Common myeloid progenitor, CD34-positive (primary cell): Measurements from ENCODE around the gene SYS1.

Experiments used
- CTCF ChIA-PET: fragments of 350-600 bp; sonication (Branson Sonifier 250); formaldehyde crosslinking; loops from one replicate; lab custom pipeline; 2021; ENCODE audit warnings: antibody characterized with exemption; lab: Charles Lee
- POLR2A ChIA-PET: fragments of 350-600 bp; sonication (Branson Sonifier 250); formaldehyde crosslinking; loops from one replicate; lab custom pipeline; 2021; ENCODE audit warnings: antibody characterized with exemption; lab: Charles Lee
- DNase-seq, 3 donors: peaks; one replicate each; pipeline versions ENCODE4 v3.0.0 to v3.0.0-alpha.2; 2013
- H3K27ac ChIP-seq, 2 experiments: 1 replicate in 1 of 2; 2 replicates in 1 of 2; pipeline ENCODE4 v1.7.0; 2013; ENCODE audit warnings: inconsistent platforms in 2 of 2, low read length in 2 of 2, mild to moderate bottlenecking in 2 of 2, low read depth in 1 of 2, moderate library complexity in 1 of 2; ENCODE audit not compliant: severe bottlenecking in 2 of 2, insufficient read depth in 1 of 2, poor library complexity in 1 of 2
- H3K27me3 ChIP-seq, 5 experiments: replicated peaks in 2 of 5; 1 replicate in 3 of 5; 2 replicates in 2 of 5; pipeline versions ENCODE4 v1.6.1 to v1.7.0; 2013; ENCODE audit warnings: low read length in 4 of 5, mild to moderate bottlenecking in 2 of 5, moderate library complexity in 2 of 5, inconsistent platforms in 1 of 5; ENCODE audit not compliant: insufficient read depth in 5 of 5, control insufficient read depth in 4 of 5
- H3K36me3 ChIP-seq, 4 experiments: 1 replicate in 2 of 4; 2 replicates in 2 of 4; pipeline versions ENCODE4 v1.6.1 to v1.7.0; 2013; ENCODE audit warnings: low read length in 3 of 4, control low read depth in 1 of 4, mild to moderate bottlenecking in 1 of 4; ENCODE audit not compliant: control insufficient read depth in 4 of 4, insufficient read depth in 4 of 4
- H3K4me1 ChIP-seq, 4 experiments: 1 replicate in 3 of 4; 2 replicates in 1 of 4; pipeline versions ENCODE4 v1.6.1 to v1.7.1; 2013; ENCODE audit warnings: low read length in 3 of 4, mild to moderate bottlenecking in 3 of 4, control low read depth in 1 of 4, inconsistent platforms in 1 of 4, moderate library complexity in 1 of 4; ENCODE audit not compliant: control insufficient read depth in 4 of 4, insufficient read depth in 4 of 4; ENCODE audit errors: control extremely low read depth in 1 of 4
- H3K4me3 ChIP-seq, 7 experiments: 1 replicate in 4 of 7; 2 replicates in 3 of 7; pipeline versions ENCODE4 v1.5.1 to v1.7.0; 2013; ENCODE audit warnings: mild to moderate bottlenecking in 7 of 7, low read length in 6 of 7, moderate library complexity in 6 of 7, inconsistent platforms in 2 of 7, low read depth in 2 of 7, control low read depth in 1 of 7; ENCODE audit not compliant: insufficient read depth in 4 of 7, control insufficient read depth in 1 of 7; ENCODE audit errors: extremely low read depth in 1 of 7
- H3K9me3 ChIP-seq, 5 experiments: 1 replicate in 4 of 5; 2 replicates in 1 of 5; pipeline versions ENCODE4 v1.6.1 to v1.7.1; 2013; ENCODE audit warnings: low read length in 4 of 5, mild to moderate bottlenecking in 2 of 5, inconsistent platforms in 1 of 5, low read depth in 1 of 5, moderate library complexity in 1 of 5; ENCODE audit not compliant: control insufficient read depth in 4 of 5, insufficient read depth in 2 of 5; ENCODE audit errors: control extremely low read depth in 1 of 5
- WGBS: methylation state at CpG from one replicate; pipeline ENCODE4 v1.1.5; 2013; ENCODE audit not compliant: insufficient coverage; 5-methylcytosine and 5-hydroxymethylcytosine counted together

The SYS1 gene

DNA sequence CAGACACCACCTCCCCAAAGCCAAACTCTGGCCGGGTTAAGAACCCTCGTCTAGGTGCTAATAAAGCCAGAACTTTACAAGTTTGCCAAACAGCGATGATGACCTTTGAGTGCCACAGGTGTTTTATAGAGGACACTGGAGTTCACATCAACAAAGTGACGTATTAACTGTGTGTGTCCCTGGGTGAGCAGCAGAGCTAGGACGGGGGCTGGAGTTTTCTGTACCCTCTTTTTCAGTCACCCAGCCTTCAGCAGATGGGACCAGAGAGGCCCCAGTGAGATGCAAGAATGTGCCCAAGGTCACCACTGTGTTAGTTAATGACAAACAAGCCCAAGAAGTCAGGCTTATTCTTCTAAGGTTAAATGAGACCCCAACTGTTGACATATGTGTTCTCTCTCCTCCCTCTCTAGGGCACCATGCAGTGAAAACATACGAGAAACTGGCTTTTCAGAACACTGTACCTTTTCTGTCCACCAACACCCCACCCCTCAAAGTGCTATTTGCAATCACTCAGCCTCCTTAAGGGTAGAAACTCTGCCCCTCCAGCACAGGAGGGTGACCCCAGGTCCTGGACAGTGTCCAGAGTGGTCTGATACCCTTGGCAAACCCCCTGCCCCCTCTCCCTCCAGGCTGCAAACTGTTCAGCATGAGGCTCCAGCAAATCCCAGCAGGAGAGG lies 20.0 kb upstream of the SYS1 start:
- CTCF ChIA-PET = interaction anchor here (0.9 kb wide), 1 partner anchor 12 kb away, joined by 3 read pairs; no protein-coding TSS in a partner anchor
- no peak overlapping the region for H3K27ac ChIP-seq
- H3K4me1 ChIP-seq = peaks cover 0 to 46% (median 33%) of the 10 kb centered on the region in 4 experiments

DNA sequence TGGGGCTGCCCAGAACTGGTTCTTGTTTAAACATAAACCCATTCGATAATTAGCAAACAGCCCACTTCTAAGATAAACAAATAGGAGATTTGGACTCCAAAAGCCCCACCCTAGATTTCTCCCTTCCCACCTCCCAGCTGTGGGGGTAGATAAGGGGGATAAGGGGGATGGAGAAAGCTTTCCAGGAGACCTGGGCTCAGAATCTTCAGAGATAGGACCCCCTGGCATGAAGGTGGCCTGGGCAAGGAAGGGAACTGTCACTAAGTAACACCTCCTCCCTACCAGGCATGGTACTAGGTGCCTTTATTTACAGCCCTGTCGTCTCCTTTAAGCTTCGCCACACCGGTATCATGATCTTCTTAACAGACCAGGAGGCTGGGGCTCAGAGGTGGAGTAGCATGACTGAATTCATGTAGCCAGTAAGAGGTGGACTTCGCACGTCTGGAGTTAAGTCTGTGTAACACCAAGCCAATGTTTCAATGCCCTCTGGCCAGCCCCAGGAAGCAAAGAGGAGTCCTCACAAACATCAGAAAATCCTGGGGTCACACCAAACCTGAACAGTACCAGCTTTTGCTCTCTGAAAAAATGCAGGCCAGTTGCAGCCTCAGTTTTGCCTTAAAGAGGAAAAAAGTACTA lies 19.3 kb upstream of the SYS1 start:
- Histone ChIP-seq H3K36me3 (peaks cover 0 to 2% (median 0%) of the 10 kb centered on the region in 4 experiments), H3K4me1 (peaks cover 0 to 47% (median 34%) of the 10 kb centered on the region in 4 experiments), H3K9me3 (no peaks in the 10 kb centered on the region), H3K27ac (no peak overlapping the region), H3K4me3 (no peak overlapping the region), H3K27me3 (peaks cover 0 to 7% (median 0%) of the 10 kb centered on the region in 5 experiments)
- 100% methylated on average over 4 of the region's 6 CpGs for WGBS
- ChIA-PET POLR2A (no interaction called here), CTCF (interaction anchor here (0.9 to 1.8 kb wide), 4 partner anchors 9 to 25 kb away, joined by 3 to 7 read pairs (median 4); no protein-coding TSS in a partner anchor)
- DNase-seq = no peak

More for the DNA sequence above, 20.0 kb upstream of the SYS1 start:
- no peaks in the 10 kb centered on the region for H3K9me3 ChIP-seq
- H3K36me3 ChIP-seq = peaks cover 0 to 2% (median 0%) of the 10 kb centered on the region in 4 experiments
- POLR2A ChIA-PET = no interaction called here
- H3K4me3 ChIP-seq = no peak overlapping the region
- WGBS = 90% methylated on average over 6 of the region's 6 CpGs
- DNase-seq = no peak
- H3K27me3 ChIP-seq = peaks cover 0 to 7% (median 0%) of the 10 kb centered on the region in 5 experiments

DNA sequence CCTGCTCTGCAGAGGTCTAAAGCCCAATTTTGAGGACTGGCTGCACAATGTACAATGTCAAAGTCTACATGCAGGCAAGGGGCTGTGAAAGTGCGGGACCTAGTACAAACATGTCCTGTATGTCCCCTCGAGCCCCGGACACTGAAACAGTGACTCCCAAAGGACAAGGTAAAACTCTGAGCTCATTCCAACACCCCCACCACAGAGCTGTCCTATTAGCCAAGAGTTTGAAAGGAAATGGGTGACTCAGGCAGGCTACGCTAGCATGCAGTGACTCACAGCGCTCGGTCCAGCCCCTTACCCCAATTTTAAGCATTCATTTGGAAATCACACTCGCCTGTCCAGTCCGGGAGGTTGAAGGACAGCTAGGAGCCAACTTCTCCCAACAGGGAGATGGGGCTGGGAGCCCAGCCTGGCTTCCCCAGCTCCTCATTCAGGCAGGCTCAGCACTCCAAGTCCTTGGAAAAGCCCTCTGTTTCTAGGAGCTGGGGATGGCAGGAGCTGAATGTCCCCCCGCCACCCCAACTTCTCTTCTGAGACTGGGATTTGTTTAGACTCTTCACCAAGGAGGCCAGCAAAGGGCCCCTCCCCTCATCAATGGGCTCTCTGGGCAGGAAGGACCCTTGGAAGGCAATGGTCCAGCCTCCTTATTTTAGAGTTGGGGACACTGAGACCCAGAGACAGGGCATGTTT lies 18.6 kb upstream of the SYS1 start:
- 93% methylated on average over 6 of the region's 9 CpGs for WGBS
- DNase-seq = peak in 2 of 3 donors; percentile 66 to 72
- CTCF ChIA-PET = interaction anchor here (0.6 to 1.8 kb wide), 6 partner anchors 9 to 25 kb away, joined by 3 to 7 read pairs (median 3); no protein-coding TSS in a partner anchor
- Histone ChIP-seq H3K9me3 (no peaks in the 10 kb centered on the region), H3K36me3 (peaks cover 0 to 2% (median 0%) of the 10 kb centered on the region in 4 experiments), H3K4me3 (no peak overlapping the region), H3K27me3 (peaks cover 0 to 7% (median 0%) of the 10 kb centered on the region in 5 experiments), H3K4me1 (peaks cover 0 to 47% (median 34%) of the 10 kb centered on the region in 4 experiments), H3K27ac (no peak overlapping the region)
- POLR2A ChIA-PET = no interaction called here

DNA sequence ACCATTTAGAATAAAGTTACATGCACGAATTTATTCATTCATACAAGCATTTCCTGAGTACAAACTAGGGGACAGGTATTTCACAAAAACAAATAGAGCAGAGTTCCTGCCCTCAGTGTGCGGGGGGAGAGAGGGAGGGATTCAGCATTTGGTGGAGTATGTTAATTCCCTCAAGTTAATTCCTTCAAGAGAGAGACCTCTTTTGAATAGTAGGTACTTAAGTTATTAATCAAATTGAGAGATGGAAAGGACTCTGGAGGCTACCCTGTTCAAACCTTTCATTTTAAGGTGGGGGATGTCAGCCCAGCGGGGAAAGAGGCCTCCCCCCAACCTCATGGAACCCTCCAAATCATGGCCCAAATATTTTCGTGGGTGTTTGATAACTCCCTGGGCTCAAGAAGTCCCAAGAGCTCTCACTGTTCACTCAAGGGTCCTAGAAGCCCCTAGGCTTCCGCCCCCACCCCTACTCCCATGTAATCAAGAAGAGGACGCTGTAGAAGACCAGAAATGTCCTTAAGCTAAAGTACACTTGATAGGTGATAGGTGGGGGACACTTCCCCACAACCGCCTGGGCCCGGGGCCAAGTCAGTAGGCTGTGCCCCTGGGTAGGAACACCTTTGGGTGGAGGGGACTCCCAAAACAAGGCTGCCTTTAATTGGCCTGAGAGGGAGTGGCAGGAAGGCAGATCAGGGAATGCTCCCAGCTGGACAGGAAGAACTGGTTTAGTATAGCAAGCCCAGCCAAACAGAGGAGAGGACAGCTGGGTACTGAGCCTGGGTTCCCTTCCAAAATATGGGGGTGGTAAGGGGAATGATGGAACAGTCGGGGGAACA lies 17.6 kb upstream of the SYS1 start:
- ChIA-PET CTCF (interaction anchor here (0.8 to 4.1 kb wide), 6 partner anchors 10 to 32 kb away, joined by 3 to 27 read pairs (median 6); partner anchors contain the start of gene SYS1), POLR2A (interaction anchor here (1.1 to 4.2 kb wide), 2 partner anchors 18 to 21 kb away, joined by 3 to 16 read pairs; partner anchors contain the start of gene SYS1)
- WGBS = 73% methylated on average over 5 of the region's 9 CpGs
- no peak for DNase-seq
- peaks cover 0 to 7% (median 0%) of the 10 kb centered on the region in 5 experiments for H3K27me3 ChIP-seq
- no peak overlapping the region for H3K27ac ChIP-seq
- peak overlapping the region in 1 of 7 experiments; percentile 1 for H3K4me3 ChIP-seq
- H3K36me3 ChIP-seq = peaks cover 0 to 2% (median 0%) of the 10 kb centered on the region in 4 experiments
- peaks cover 0 to 47% (median 34%) of the 10 kb centered on the region in 4 experiments for H3K4me1 ChIP-seq
- no peaks in the 10 kb centered on the region for H3K9me3 ChIP-seq

DNA sequence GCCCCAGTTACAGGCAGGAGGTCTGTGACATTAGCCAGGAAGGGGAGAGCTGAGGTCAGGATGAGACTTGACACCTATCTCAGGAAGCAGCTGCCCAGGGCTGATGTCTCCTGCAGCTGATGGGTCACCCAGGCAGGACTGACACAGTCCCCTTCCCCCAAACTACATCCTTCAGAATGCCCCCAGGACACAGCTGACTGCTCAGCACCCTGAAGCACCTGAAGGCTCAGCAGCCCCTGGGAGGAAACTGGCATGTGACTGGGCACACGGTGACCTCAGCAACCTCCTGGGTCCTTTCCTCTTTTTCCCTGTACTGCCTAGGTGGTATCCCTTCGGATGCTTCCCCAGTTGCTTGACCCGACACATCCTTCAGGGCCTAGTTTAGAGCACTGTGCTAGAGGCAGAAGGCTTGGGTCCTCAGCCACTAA lies 16.7 kb upstream of the SYS1 start:
- H3K4me3 ChIP-seq = peak overlapping the region in 2 of 7 experiments; percentile 1 to 6
- 56% methylated on average over 3 of the region's 3 CpGs for WGBS

DNA sequence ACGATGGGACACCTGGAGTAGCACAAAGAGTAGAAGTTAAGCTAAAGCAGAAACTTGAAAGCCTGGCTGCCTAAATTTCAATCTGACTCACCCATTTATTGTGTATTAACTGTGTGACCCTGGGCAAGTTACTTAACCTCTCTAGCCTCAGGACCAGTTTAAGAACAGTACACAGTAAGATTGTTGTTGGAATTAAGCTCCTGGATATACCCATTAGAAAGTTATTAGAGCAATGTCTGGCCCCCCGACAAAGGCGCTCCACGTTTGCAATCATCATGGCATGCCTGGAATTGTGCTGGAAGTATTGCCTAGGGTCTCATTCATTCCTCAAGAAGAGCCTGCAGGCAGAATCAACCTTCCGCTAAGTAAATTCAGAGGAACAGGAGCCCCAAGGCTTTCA lies 16.1 kb upstream of the SYS1 start:
- Histone ChIP-seq H3K9me3 (no peaks in the 10 kb centered on the region), H3K36me3 (no peaks in the 10 kb centered on the region), H3K4me3 (peak overlapping the region in 1 of 7 experiments; percentile 81), H3K4me1 (peaks cover 0 to 46% (median 34%) of the 10 kb centered on the region in 4 experiments), H3K27ac (no peak overlapping the region), H3K27me3 (peaks cover 0 to 7% (median 0%) of the 10 kb centered on the region in 5 experiments)
- CTCF ChIA-PET = interaction anchor here (0.8 to 4.1 kb wide), 10 partner anchors 13 to 105 kb away, joined by 3 to 27 read pairs (median 4); partner anchors contain the start of gene SYS1
- DNase-seq = peak in 1 of 3 donors; percentile 16
- POLR2A ChIA-PET = interaction anchor here (1.4 to 4.2 kb wide), 2 partner anchors 16 to 24 kb away, joined by 4 to 16 read pairs; partner anchors contain the start of gene SYS1
- WGBS = 100% methylated on average over 4 of the region's 5 CpGs

More for the DNA sequence above, 16.7 kb upstream of the SYS1 start:
- Histone ChIP-seq H3K36me3 (no peaks in the 10 kb centered on the region), H3K9me3 (no peaks in the 10 kb centered on the region), H3K4me1 (peaks cover 0 to 47% (median 34%) of the 10 kb centered on the region in 4 experiments), H3K27ac (no peak overlapping the region), H3K27me3 (peaks cover 0 to 7% (median 0%) of the 10 kb centered on the region in 5 experiments)
- DNase-seq = peak in 2 of 3 donors; percentile 85 to 92
- ChIA-PET CTCF (interaction anchor here (0.8 to 4.1 kb wide), 8 partner anchors 13 to 105 kb away, joined by 3 to 27 read pairs (median 6); partner anchors contain the start of gene SYS1), POLR2A (interaction anchor here (0.6 to 4.2 kb wide), 4 partner anchors 17 to 181 kb away, joined by 3 to 16 read pairs (median 6); partner anchors contain the start of gene SYS1)
